AG04450 (cell line): ENCODE measurements around the gene PAX7. TPM values are rescaled to one million over a fixed set of nuclear protein-coding genes. Genes with fewer than 3 reads are reported as not detected.

Source experiments
- CTCF ChIA-PET: fragments of 300-600, 350-600 bp; formaldehyde crosslinking; extraction: SDS; loops from one replicate; lab custom pipeline; 2022; ENCODE audit warnings: antibody characterized with exemption, inconsistent platforms; lab: Charles Lee
- POLR2A ChIA-PET: fragments of 350-600 bp; formaldehyde crosslinking; extraction: SDS; loops from one replicate; lab custom pipeline; 2021; ENCODE audit warnings: antibody characterized with exemption, inconsistent platforms; lab: Yijun Ruan, JAX
- DNase-seq: peaks from one replicate; pipeline ENCODE4 v3.0.0-alpha.2; 2011; ENCODE audit warnings: low read depth, low spot score
- H3K27ac ChIP-seq: one replicate; pipeline ENCODE4 v1.5.1; 2012; ENCODE audit warnings: low read depth, low read length, control low read depth
- H3K27me3 ChIP-seq: one replicate; pipeline ENCODE4 v1.6.0; 2012; ENCODE audit warnings: low read length; ENCODE audit not compliant: control insufficient read depth, insufficient read depth
- H3K4me3 ChIP-seq: 2 replicates; pipeline ENCODE4 v1.5.1; 2011; ENCODE audit warnings: mild to moderate bottlenecking, low read depth, low read length, control low read depth
- H3K9me3 ChIP-seq: 2 replicates; pipeline ENCODE4 v1.5.1; 2012; ENCODE audit warnings: low read length; ENCODE audit not compliant: control insufficient read depth, insufficient read depth
- polyA plus RNA-seq: library from polyadenylated mRNA; depleted of rRNA; stranded (reverse); fragments of >200 nt; gene quantifications from 2 replicates; pipeline ENCODE4 v1.2.3, GENCODE V29; 2011
- TF ChIP-seq, protein P1 (sequence below): IDR thresholded peaks from 2 replicates; pipeline ENCODE4 v1.5.1; 2011; ENCODE audit warnings: low read depth, low read length, control low read depth, inconsistent platforms

The PAX7 gene
- polyA plus RNA-seq, 1 experiment = not detected

DNA sequence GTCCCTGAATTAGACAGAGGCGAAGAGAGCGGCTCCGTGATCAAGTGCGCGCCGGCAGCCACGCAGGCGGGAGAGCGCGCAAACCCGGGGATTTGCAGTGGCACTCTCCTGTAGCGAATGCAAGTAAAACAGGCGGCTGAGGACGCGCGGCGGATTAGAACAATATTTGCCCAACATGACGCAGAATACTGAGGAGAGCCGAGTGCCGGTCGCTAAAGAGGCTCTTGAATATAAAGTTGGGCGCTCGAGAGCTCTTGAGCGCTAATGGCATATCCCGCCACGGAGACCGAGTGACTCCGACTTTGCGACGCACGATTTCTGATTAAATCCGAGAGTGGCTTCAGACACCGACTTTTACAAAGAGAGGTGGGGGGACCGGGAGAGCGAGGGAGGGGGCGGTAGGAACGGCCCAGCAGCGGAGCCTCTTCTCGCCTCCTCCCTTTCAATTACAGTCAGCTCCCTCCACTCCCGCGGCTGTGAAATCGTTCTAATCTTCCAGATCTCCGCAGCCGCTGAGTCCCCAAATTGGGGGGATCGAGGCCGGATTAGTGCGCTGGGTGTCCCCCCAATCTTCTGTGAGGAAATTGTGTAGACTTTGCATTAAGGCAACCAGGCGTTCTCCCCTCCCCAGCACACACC, 2.3 kb downstream of the PAX7 start:
- Histone ChIP-seq H3K9me3 (no peaks in the 10 kb centered on the region; the same call in 1 of the 2 replicates), H3K27me3 (peaks cover 93% of the 10 kb centered on the region), H3K27ac (no peak overlapping the region), H3K4me3 (no peak overlapping the region)
- ChIA-PET CTCF (no interaction called here), POLR2A (no interaction called here)
- TF ChIP-seq, protein P1, sequence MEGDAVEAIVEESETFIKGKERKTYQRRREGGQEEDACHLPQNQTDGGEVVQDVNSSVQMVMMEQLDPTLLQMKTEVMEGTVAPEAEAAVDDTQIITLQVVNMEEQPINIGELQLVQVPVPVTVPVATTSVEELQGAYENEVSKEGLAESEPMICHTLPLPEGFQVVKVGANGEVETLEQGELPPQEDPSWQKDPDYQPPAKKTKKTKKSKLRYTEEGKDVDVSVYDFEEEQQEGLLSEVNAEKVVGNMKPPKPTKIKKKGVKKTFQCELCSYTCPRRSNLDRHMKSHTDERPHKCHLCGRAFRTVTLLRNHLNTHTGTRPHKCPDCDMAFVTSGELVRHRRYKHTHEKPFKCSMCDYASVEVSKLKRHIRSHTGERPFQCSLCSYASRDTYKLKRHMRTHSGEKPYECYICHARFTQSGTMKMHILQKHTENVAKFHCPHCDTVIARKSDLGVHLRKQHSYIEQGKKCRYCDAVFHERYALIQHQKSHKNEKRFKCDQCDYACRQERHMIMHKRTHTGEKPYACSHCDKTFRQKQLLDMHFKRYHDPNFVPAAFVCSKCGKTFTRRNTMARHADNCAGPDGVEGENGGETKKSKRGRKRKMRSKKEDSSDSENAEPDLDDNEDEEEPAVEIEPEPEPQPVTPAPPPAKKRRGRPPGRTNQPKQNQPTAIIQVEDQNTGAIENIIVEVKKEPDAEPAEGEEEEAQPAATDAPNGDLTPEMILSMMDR = no peak
- no peak for DNase-seq

DNA sequence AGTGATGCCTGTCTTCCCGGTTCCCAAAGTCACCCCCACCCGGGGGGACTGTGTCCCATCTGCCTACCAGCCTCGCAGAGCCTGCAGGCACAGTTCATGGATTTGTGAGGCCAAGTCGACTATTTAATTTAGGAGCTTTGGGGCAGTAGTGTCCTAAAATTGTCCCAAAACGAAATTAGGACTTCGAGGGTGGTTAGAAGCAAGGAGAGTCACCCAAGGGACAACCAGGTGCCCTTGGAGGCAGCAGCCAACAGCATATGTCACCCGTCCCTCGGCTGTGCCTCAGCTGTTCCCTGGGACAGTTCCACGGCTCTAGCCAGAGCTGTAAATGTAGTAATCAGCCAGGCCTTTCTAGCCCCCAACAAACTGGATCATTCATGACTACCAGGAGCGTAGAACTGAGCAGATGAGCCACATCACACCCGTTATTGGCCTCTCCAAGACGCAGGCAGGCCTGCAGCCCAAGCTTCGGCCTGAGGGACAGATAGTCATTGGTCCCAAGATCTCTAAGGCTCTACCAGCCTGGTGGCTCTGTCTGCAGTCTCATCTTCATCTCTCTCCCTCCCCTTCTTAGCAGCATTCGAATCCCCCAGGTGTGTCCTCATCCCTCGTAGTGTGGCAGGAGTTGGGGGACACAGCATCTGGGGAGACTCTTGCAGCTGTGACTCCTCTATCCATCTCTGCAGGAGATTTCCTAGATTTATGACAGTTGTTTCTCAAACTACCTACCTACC, 2.9 kb downstream of the PAX7 start:
- Histone ChIP-seq H3K27ac (no peak overlapping the region), H3K9me3 (no peaks in the 10 kb centered on the region; the same call in 1 of the 2 replicates), H3K27me3 (peaks cover 94% of the 10 kb centered on the region), H3K4me3 (no peak overlapping the region)
- TF ChIP-seq, protein P1 = no peak
- DNase-seq = no peak
- ChIA-PET CTCF (no interaction called here), POLR2A (no interaction called here)

DNA sequence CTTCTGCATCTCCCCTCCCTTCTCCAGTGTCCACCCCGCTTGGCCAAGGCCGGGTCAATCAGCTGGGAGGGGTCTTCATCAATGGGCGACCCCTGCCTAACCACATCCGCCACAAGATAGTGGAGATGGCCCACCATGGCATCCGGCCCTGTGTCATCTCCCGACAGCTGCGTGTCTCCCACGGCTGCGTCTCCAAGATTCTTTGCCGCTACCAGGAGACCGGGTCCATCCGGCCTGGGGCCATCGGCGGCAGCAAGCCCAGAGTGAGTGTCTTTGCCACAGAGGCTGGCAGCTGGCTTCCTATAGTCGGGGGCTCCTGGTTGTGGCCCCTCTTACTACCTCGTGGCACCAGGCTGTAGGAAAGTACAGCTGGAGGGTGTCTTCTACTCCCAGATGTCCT, 3.6 kb downstream of the PAX7 start:
- ChIA-PET POLR2A (no interaction called here), CTCF (no interaction called here)
- TF ChIP-seq, protein P1 = no peak
- DNase-seq = no peak
- no peaks in the 10 kb centered on the region; the same call in 1 of the 2 replicates for H3K9me3 ChIP-seq
- no peak overlapping the region for H3K4me3 ChIP-seq
- H3K27ac ChIP-seq = no peak overlapping the region
- peaks cover 94% of the 10 kb centered on the region for H3K27me3 ChIP-seq

DNA sequence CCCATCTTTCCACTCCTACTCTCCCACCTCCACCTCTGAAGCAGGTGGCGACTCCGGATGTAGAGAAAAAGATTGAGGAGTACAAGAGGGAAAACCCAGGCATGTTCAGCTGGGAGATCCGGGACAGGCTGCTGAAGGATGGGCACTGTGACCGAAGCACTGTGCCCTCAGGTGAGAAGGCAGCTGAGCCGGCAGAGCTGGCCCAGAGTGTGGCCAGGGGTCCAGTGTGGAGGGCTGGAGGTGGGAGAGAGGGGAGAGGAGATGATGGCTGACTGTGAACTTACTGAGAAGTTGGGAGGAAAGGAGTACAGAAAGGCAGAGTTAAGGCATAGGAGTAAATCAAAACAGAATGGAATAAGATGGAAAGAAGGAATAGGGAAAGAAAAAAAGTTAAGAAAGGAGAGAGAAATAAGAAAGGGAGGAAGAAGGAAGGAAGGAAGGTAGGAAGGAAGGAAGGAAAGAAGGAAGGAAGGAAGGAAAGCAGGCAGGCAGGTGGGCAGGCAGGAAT, 4.5 kb downstream of the PAX7 start:
- ChIA-PET CTCF (no interaction called here), POLR2A (no interaction called here)
- Histone ChIP-seq H3K4me3 (no peak overlapping the region), H3K27ac (no peak overlapping the region), H3K9me3 (no peaks in the 10 kb centered on the region; the same call in 1 of the 2 replicates), H3K27me3 (peaks cover 94% of the 10 kb centered on the region)
- TF ChIP-seq, protein P1 = no peak
- no peak for DNase-seq
